GM19239 (cell line): Measurements from ENCODE around the gene ANO1.

Experiments used
- DNase-seq: peaks from one replicate; pipeline ENCODE4 v3.0.0; 2011; ENCODE audit warnings: low spot score; ENCODE audit not compliant: insufficient read length
- FAIRE-seq: peaks from 2 replicates; lab custom pipeline; 2011; peaks lifted over from hg19 to GRCh38; lab: Jason Lieb, UNC

ANO1 gene

DNA sequence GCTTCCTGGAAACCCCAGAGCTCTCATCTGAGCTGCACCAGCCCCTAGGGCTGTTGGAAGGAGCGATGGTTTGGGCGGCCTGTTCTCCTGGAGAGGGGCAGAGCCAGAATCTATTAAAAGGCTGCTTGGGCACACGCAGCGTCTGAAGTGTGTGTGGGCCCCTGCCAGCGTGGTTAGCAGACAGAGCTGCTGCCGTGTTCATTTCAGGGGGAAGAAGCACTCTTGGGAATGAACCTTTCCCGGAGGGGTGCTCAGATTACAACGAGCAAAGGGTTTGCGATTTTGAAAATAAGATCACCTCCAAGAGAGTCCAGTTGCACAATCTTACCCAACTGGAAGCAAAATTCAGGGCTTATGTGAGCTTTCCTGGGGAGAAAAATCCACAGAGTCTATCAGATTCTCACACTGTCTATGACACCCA is 12.9 kb downstream of the ANO1 start:
- FAIRE-seq (no peak), DNase-seq (no peak)

DNA sequence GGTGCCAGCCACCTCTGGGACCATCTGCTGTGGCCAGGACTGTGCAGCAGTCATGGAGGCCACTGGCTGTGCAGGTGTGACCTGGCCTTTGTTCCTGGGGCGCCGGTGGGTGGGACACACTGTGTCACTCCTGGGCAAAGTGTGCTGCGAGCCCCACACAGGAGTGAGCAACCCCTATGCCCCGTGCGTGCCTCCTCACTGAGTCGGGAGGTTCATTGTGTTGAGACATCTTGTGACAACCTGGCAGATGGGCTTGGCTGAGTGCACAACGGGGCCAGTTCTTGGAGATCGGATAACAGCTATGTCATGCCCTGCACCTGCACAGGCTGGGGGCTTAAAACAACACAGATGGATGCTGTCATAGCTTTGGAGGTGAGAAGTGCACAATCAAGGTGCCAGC is 13.5 kb downstream of the ANO1 start:
- FAIRE-seq (no peak), DNase-seq (no peak)

DNA sequence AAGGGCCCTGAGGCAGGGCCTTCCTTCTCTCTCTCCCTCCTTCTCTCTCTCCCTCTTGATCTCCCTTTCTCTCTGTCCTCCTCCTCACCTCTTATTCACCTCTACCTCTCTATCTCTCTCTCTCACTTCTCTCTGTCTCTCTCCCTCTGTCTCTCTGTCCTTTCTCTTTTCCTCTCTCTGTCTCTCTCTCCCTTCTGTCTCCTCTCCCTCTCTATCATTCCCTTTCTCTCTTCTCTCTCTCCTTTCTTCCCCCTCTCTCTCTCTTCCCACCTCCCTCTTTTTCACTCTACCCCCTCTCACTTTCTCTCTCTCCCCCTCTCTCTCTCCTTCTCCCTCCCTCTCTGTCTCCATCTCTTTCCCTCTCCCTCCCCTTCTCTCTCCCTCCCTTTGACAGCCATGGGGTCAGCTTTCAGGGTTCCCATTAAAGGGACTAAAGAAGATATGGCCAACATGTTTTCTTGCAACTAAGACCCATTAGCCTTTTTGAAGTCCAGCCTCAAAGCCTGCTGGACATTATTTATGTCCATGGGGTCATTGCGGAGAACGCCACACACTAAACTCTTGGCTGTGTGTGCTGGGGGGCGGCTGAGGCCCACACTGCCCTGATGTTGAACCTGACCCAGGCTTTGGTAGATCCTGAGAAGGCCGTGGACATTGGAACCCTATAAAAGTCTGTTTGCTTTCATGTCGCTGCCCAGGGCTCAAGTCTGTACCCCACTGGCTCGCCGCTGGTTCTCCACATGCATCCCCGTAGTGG is 15.0 kb downstream of the ANO1 start:
- no peak for DNase-seq
- FAIRE-seq = no peak

DNA sequence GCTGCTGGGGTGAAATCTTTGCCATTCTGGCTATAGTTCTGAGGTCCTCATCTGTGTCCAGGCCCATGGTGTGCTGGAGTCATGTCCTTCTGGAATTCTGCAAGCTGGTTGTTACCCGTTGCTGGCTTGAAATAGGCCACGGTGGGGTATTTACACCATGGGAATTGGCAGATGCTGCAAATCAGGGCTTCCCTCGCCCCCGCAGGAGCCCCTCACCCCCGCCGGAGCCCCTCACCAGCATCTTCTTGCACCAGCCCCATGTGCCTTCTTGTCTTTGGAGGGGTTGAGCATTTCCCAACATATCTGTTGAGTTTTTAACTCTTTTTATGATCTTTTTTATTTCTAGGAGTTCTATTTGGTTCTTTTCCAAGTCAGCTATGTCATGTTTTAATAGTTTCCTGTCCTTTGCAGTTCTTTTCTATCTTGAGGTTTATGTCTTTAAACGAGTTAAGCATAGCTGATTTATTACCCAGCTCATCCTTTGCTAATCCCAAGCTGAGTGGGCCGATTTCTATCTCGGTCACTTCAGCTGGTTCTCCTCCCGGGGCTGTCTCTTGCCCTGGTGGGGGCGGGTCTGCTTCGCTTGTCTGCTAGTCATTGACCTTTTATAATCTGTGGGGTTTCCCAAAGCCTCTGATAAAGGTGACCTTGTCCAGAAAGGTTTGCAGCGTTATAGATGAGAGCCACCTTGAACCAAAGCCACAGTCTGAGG is 17.6 kb downstream of the ANO1 start:
- FAIRE-seq = no peak

DNA sequence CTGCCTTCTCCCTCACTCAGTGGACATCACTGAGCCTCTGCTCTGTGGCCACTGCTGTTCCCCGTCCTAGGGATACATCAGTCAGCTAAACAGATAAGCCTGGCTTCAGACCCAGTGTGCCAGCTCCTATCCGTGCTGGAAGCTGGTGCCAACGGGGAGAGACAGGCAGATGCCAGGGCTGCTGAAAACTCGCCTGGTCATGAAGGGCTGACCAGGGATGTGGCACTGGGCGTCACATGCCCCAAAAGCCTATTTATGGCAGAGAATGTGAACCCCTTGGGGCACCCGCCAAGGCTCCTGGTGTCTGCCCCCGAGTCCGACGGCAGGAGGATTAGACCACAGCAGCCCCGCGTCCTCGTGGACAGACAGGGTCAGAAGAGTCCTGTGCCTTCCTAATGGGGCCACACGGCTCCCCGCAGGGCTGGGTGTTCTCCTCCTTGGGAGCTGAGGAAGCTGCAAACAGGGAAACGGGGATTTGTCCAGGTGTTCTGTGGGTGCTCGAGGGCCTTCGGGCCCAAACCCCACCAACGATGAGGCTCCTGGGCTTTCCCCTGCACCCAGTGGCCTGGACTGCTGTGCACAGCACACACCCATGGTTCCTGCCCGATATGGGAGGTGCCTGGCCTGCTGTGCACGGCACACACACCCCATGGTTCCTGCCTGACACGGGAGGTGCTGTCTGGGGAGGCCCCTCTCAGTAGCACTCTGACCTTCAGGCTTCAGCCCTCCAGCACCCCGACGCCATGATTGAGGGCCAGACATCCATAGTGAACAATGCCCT is 19.9 kb downstream of the ANO1 start:
- DNase-seq (no peak), FAIRE-seq (no peak)

More for the DNA sequence above, 17.6 kb downstream of the ANO1 start:
- DNase-seq = no peak

DNA sequence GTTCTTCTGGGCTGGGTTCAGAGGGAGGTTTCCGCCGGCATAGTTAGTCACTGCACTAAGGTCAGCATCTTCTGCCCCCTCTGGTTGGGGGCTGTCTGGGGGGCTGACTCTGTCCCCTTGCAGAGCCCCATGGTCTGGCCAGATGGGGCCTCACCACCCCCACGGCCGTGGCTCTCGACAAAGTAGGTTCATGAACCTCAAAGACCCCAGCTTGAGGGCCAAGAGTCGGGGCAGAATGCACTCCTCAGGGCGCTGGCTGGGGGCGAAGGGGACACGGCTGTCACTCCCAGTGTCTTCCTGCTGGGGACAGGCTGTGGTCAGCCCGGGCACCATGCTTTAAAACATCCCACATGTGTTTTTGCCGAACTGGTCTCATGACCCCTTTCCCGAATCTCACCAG is 20.8 kb downstream of the ANO1 start:
- FAIRE-seq = no peak
- DNase-seq = no peak

DNA sequence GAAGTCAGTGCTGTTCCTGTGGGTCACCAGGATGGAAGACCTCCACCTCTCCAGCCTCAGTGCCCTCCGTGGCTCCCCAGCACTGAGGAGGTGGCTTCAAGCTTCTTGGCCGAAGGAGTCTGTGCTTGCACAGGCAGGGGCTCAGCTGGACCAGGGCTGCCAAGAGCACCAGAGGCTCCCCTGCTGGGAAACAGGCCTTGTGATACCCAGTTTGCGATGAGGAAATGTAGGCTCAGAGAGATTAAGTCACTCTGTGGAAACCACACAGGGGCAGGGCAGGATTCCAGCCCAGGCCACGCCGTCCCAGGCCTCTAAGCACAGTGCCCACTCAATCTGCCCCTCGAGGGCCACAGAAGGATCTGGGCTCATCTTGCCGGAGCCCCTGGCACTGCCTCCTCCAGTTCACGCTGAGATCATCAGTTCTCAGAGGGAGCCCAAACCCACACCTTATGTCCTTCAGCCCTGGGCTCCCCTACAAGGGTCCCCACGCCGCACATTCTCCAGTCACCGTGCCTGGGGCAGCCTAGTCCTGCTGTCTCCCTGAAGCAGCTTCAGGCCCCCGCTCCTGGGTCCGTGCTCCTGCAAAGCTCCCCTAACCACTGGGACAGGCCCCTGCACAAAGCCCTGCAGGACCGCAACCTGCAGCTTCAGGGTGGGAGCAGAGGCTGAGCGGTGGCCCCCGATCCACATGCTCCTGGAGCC is 21.6 kb downstream of the ANO1 start:
- FAIRE-seq = no peak
- no peak for DNase-seq

DNA sequence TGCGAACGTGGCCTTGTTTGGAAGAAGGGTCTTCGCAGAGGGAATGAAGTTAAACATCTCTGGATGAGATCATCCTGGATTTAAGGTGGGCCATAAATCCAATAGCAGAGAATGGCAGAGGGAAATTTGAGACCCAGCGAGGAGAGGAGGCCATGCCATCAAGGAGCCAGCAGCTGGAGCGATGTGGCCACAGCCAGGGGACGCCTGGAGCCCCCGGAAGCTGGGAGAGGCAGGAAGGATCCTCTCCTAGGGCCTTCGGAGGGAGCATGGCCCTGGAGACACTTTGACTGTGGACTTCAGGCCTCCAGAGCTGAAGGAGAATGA is 22.1 kb downstream of the ANO1 start:
- DNase-seq (no peak), FAIRE-seq (no peak)

DNA sequence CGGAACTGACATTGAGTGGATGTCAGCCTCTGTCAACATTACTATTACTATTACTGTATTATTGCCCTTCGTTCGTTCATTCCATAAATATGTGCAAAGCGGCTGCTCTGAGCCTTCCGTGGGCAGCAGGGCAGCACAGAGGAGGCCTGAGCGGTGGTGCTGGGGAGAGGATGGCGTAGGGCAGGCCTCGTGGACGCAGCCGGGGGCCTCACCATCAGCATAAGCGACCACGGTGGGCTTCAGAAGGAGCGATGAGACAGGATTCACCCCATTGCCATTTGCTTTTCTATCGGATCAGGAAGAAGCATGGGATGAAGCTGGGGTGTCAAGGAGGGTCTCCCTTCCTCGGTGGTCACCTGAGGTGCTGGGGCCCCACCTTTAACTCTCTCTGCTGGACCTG is 22.7 kb downstream of the ANO1 start:
- DNase-seq (no peak), FAIRE-seq (no peak)

DNA sequence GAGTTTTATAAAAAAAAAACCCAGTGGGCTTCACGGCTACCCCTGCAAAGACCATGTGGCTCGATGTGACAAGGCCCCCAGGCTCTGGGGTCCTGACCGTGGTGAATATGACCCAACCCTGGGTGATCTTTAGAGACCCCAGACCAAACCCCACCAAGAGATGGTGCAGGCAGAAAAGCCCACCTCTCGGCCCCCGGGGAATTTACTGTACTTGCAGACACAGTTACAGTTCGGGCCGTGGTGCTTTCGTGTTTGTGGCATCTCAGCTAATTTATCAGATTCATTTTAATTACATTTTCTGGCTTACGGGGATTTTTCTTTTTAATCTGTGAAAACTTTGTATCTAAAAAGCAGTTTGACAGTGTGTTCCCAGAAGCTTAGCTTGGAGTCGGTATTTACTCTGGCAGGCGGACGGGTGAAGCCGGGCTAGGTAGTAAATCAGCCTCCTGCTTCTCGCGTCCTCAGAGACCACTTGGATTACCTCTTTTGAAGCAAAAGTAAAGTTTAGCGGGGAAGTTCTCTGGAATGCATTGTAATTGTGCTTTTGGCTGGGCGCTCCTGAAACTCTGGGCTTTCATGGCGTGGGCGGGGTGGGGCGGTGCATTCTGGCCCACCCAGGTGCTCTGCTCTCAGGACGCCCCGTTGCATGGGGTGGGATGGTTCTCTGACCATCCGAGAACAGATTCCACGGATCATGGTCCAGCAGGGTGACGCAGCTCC is 25.3 kb downstream of the ANO1 start:
- FAIRE-seq = no peak
- DNase-seq = no peak

DNA sequence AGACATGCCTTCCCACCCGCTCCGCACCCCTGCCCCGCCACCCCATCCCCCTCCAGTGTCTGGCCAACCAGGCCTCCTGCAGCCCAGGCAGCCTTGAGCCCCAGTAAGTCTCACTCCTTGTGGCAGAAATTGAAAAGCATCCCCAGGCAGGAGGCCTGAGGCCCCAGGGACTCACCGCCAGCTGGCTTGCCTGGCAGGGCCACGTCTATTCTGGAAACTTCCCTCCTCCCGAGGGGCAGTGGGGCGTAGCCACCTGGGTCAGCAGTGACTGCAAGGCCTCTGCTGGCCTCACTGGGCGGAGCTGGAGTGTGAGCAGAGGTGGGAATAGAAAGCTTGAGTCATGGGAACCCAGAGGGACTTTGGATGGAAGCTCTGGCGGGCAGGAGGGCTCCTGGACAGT is 26.3 kb downstream of the ANO1 start:
- FAIRE-seq = no peak

DNA sequence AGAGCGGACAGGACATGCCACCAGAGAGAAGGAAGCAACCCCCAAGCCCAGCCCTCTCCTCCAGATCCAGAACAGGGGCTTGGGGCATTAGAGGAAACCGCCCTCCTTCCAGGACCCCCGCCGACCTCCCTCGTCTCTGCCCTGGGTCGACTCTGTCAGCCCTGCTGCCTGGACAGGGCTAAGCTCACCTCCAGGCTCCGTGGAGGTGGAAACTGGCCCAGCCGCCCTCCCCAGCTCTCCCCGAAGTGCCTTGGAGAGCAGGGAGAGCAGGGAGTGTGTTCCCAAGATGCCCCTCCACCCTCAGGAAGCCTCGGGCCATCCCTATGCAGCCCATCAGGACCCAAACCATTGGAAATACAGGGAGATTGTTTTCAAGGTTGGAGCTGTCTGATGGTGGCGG is 26.8 kb downstream of the ANO1 start:
- DNase-seq (no peak), FAIRE-seq (no peak)

More for the DNA sequence above, 26.3 kb downstream of the ANO1 start:
- no peak for DNase-seq

DNA sequence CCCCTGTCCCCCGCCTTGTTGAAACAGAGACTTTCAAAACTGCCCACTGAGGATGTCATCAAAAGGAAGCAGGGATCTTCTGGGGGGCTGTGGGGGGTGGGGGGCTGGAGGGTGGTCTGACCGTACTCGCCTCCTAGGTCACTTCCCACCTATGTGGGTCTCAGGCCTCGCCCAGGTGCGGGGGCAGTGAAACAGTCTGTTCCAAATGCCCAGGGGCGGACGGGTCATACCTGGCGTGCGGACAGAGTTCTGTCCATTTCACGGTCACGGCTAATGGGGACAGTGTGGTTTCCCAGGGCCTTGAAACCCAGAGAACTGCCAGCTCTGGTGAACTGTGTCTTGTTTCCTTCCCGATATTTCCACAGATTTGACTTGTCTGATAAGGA is 27.2 kb downstream of the ANO1 start:
- no peak for DNase-seq
- FAIRE-seq = no peak

DNA sequence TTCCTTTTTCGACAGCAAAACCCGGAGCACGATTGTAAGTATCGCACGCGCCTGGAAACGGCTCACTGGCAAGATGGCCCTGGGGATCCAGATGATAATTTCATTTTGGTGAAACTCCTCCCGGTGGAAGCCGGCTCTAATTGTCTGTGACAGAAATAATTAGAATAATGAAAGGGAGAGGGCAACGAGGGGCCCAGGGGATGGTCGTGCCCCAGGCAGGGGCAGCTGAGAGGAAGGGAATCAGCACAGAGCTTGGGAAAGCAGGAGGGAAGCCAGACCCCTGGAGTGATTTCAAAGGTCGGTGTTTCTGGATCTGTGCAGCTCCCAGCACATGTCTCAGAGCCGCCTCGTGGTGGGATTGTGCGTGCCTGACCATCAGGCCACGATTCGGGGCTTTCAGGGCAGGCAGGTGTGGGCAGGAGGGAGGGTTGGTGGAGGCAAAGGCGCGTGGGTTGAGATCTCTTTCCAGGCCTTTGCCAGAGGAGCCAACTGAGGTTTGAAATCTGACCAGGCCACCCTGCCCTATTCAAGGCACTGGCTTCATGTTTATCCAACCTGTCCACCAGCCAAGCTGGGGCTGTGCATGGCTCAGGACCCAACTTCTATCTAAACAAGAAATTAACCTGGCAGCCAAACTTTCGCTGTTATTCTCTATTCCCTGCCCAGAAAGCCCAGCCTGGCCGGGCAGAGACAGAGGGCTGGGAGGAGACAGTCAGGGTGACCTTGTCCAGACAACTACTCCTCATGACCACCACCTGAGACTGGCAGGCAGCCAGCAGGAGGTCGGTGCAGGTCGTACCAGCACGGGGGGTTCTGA is 27.8 kb downstream of the ANO1 start:
- DNase-seq (no peak), FAIRE-seq (no peak)

DNA sequence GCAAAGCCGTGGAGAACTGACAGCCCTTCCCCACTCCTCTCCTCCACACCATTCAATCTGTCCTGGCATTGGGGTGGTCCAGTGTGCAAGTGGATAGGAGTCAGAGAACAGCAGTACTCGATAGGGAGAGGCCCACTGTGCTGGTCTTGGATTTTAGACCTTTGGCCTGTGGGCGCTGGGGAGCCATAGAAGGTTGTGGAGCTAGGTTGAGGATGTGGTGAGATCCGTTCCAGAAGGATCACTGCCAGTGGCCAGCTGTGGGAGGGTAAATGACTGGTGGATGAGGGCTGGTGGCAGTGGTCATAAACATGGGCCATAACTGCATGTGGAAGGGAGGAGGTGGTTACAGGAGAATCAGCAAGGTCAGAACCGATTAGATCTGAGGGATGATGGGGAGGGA is 28.6 kb downstream of the ANO1 start:
- no peak for FAIRE-seq
- no peak for DNase-seq

DNA sequence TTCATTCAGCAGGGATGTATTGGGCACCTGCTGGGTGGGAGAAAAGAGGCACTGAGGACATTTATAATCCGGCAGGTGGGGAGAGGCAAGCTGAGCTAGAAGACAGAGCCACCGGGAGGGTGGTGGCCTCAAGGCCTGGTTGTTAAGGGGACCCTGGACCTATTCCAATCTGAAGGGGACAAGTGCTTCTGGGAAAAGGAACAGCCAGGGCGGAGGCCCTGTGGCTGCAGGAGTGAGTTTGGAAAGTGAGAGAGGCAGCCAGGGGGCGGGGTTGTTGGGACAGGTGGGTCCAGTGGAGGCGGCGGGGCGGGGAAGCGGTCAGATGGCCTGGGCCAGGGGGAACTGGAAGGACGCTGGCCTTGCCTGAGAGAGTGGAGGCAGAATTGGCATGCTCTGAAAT is 29.1 kb downstream of the ANO1 start:
- FAIRE-seq (no peak), DNase-seq (no peak)

DNA sequence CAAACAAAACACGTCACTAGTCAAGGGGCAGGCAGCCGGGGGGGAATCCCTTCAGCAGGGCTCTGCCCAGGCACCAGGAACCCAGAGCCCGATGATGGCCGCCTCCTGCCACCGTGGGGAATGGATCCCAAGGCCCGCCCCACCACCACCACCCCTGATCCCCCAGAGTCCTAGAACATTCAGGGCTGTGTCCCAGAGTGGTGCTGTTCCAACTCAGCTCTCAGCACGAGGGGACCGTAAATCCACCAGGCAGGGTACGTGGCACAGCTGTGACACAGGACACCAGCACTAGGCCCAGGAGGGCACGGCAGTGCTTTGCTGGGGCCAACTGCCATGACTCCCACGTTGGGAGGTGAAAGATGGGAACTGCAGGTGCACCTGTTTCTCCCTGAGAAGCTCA is 29.6 kb downstream of the ANO1 start:
- DNase-seq (no peak), FAIRE-seq (no peak)

DNA sequence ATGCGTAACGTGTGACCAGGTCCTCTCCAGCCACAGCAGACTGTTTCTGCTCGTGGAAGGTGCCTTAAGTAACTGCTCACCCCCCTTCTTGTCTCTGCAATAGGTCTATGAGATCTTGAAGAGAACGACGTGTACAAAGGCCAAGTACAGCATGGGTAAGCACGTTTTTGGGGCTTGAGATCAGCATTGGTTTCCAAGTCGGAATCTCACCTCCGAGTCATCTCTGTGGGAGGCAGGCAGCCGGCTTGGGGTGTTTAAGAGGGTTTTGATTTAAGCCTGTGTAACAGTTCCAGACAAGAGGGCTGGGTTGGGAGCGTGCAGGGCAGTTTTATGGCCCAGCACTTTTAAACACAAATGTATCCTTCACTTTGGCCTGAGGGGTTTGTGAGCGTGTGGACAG is 30.1 kb downstream of the ANO1 start:
- FAIRE-seq = no peak

DNA sequence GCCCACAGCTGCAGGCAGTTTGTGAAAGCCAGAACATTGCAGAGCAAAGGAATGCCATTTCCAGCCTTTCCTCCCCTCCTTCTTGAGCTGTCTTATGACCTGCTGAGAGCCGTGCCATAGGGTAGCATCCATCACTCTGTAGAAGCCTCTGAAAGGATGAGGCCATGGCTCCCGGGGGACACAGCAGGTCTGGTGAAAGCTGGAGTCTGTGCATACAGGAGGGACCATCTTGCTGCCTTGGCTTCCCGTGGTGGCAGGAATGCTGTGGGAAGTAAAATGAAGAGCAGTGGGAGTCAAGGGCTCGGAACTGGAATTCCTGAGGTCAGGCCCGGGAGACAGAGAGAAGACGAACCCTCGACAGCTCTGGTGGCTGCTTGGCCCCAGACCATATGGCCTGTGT is 30.9 kb downstream of the ANO1 start:
- DNase-seq (no peak), FAIRE-seq (no peak)

More for the DNA sequence above, 30.1 kb downstream of the ANO1 start:
- no peak for DNase-seq
